ENCODE measurements around the gene IRF8.
"Not testable (repeated sequence)": the region's sequence is repeated elsewhere in the genome, so short reads cannot be mapped to it uniquely, and the experiment has no call there.

The IRF8 gene

GRCh38 chr16:85871756-85872155, 27.2 kb upstream of the IRF8 start:
- Histone ChIP-seq H3K79me2 (ENCODE audit: control insufficient read depth, insufficient read depth, low read length) (no peaks in the 10 kb centered on the region), H3K4me3 (ENCODE audit: low read length) (no peak overlapping the region), H3K79me1 (ENCODE audit: low read length) (no peaks in the 10 kb centered on the region), H3K4me2 (ENCODE audit: low read length) (no peak overlapping the region), H2BK15ac (replicated peaks; ENCODE audit: low read depth) (no peak overlapping the region), H4K8ac (ENCODE audit: low read depth, low read length) (no peak overlapping the region), H2BK120ac (ENCODE audit: low read depth, low read length) (no peak overlapping the region), H3K9ac (ENCODE audit: low read length) (no peak overlapping the region), H3K27ac (ENCODE audit: low read depth, low read length) (no peak overlapping the region), H3K4ac (ENCODE audit: low read depth, low read length) (no peak overlapping the region), H3K36me3 (ENCODE audit: control insufficient read depth, insufficient read depth, low read length) (no peaks in the 10 kb centered on the region), H3K4me1 (ENCODE audit: control insufficient read depth, low read depth, low read length) (peaks cover 2% of the 10 kb centered on the region), H3K56ac (ENCODE audit: low read length) (no peak overlapping the region), H3K18ac (ENCODE audit: low read length) (no peak overlapping the region), H4K5ac (ENCODE audit: low read length) (no peak overlapping the region), H3K23ac (ENCODE audit: low read length) (no peak overlapping the region), H2AK5ac (ENCODE audit: low read length) (no peak overlapping the region), H3K27me3 (ENCODE audit: insufficient read depth, low read length, poor library complexity) (no peaks in the 10 kb centered on the region), H2BK5ac (ENCODE audit: low read length) (no peak overlapping the region)
- WGBS (ENCODE audit: extremely low coverage, insufficient coverage, low lambda C conversion rate): no CpG with 5 or more reads among the region's 7 CpGs
- DNase-seq: no peak

GRCh38 chr16:85872734-85873133, 26.2 kb upstream of the IRF8 start:
- H3K9ac ChIP-seq (ENCODE audit: low read length): no peak overlapping the region
- H2AK5ac ChIP-seq (ENCODE audit: low read length): no peak overlapping the region
- no peak overlapping the region for H3K4me2 ChIP-seq (ENCODE audit: low read length)

GRCh38 chr16:85873153-85873552, 25.8 kb upstream of the IRF8 start:
- Histone ChIP-seq H3K79me2 (ENCODE audit: control insufficient read depth, insufficient read depth, low read length) (no peaks in the 10 kb centered on the region), H3K27ac (ENCODE audit: low read depth, low read length) (no peak overlapping the region), H3K79me1 (ENCODE audit: low read length) (no peaks in the 10 kb centered on the region), H4K8ac (ENCODE audit: low read depth, low read length) (no peak overlapping the region), H4K5ac (ENCODE audit: low read length) (no peak overlapping the region), H3K4me2 (ENCODE audit: low read length) (no peak overlapping the region), H2BK15ac (replicated peaks; ENCODE audit: low read depth) (no peak overlapping the region), H3K36me3 (ENCODE audit: control insufficient read depth, insufficient read depth, low read length) (no peaks in the 10 kb centered on the region), H3K9ac (ENCODE audit: low read length) (no peak overlapping the region), H3K27me3 (ENCODE audit: insufficient read depth, low read length, poor library complexity) (no peaks in the 10 kb centered on the region), H2BK5ac (ENCODE audit: low read length) (no peak overlapping the region), H3K18ac (ENCODE audit: low read length) (no peak overlapping the region), H3K56ac (ENCODE audit: low read length) (no peak overlapping the region), H3K4me3 (ENCODE audit: low read length) (no peak overlapping the region), H2BK120ac (ENCODE audit: low read depth, low read length) (no peak overlapping the region), H3K4ac (ENCODE audit: low read depth, low read length) (no peak overlapping the region), H3K4me1 (ENCODE audit: control insufficient read depth, low read depth, low read length) (peaks cover 2% of the 10 kb centered on the region), H3K23ac (ENCODE audit: low read length) (no peak overlapping the region), H2AK5ac (ENCODE audit: low read length) (no peak overlapping the region)
- peak; percentile 41 for DNase-seq
- no CpG with 5 or more reads among the region's 8 CpGs for WGBS (ENCODE audit: extremely low coverage, insufficient coverage, low lambda C conversion rate)

More at GRCh38 chr16:85872734-85873133, 26.2 kb upstream of the IRF8 start:
- no peaks in the 10 kb centered on the region for H3K36me3 ChIP-seq (ENCODE audit: control insufficient read depth, insufficient read depth, low read length)
- no peak overlapping the region for H3K4ac ChIP-seq (ENCODE audit: low read depth, low read length)
- H2BK5ac ChIP-seq (ENCODE audit: low read length): no peak overlapping the region
- H3K18ac ChIP-seq (ENCODE audit: low read length): no peak overlapping the region
- DNase-seq: no peak
- no peak overlapping the region for H4K8ac ChIP-seq (ENCODE audit: low read depth, low read length)
- no CpG with 5 or more reads among the region's 7 CpGs for whole genome bisulfite sequencing (ENCODE audit: extremely low coverage, insufficient coverage, low lambda C conversion rate)
- no peaks in the 10 kb centered on the region for H3K27me3 ChIP-seq (ENCODE audit: insufficient read depth, low read length, poor library complexity)
- H3K27ac ChIP-seq (ENCODE audit: low read depth, low read length): no peak overlapping the region
- H3K79me1 ChIP-seq (ENCODE audit: low read length): no peaks in the 10 kb centered on the region
- H4K5ac ChIP-seq (ENCODE audit: low read length): no peak overlapping the region
- no peak overlapping the region for H3K4me3 ChIP-seq (ENCODE audit: low read length)
- H3K4me1 ChIP-seq (ENCODE audit: control insufficient read depth, low read depth, low read length): peaks cover 2% of the 10 kb centered on the region
- no peak overlapping the region for H2BK15ac ChIP-seq (replicated peaks; ENCODE audit: low read depth)
- H3K56ac ChIP-seq (ENCODE audit: low read length): no peak overlapping the region
- no peaks in the 10 kb centered on the region for H3K79me2 ChIP-seq (ENCODE audit: control insufficient read depth, insufficient read depth, low read length)
- H3K23ac ChIP-seq (ENCODE audit: low read length): no peak overlapping the region
- no peak overlapping the region for H2BK120ac ChIP-seq (ENCODE audit: low read depth, low read length)

DNA sequence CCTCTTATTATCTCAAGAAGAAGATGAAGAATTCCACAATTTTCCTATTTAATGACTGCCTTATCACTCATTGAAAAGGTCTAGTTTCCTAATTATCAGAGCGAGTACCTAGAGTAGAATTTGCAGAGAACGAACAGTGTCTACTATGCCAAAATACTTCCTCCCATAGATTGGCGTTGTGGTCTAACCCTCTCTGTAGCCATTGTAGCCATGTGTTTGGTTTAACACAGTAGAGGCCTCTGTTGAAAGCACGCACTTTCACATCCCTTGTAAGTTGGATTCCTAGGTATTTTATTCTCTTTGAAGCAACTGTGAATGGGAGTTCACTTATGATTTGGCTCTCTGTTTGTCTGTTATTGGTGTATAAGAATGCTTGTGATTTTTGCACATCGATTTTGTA, 24.9 kb upstream of the IRF8 start:
- no CpG with 5 or more reads among the region's 5 CpGs for WGBS (ENCODE audit: extremely low coverage, insufficient coverage, low lambda C conversion rate)
- H3K79me2 ChIP-seq (ENCODE audit: control insufficient read depth, insufficient read depth, low read length); H3K27me3 ChIP-seq (ENCODE audit: insufficient read depth, low read length, poor library complexity); H2BK5ac ChIP-seq (ENCODE audit: low read length); H3K27ac ChIP-seq (ENCODE audit: low read depth, low read length); H3K36me3 ChIP-seq (ENCODE audit: control insufficient read depth, insufficient read depth, low read length); H4K5ac ChIP-seq (ENCODE audit: low read length); H3K56ac ChIP-seq (ENCODE audit: low read length); H3K9ac ChIP-seq (ENCODE audit: low read length); DNase-seq; H3K4me2 ChIP-seq (ENCODE audit: low read length); H3K79me1 ChIP-seq (ENCODE audit: low read length); H3K4me1 ChIP-seq (ENCODE audit: control insufficient read depth, low read depth, low read length); H3K4me3 ChIP-seq (ENCODE audit: low read length); H2BK120ac ChIP-seq (ENCODE audit: low read depth, low read length); H3K23ac ChIP-seq (ENCODE audit: low read length); H2BK15ac ChIP-seq (replicated peaks; ENCODE audit: low read depth); H4K8ac ChIP-seq (ENCODE audit: low read depth, low read length); H3K18ac ChIP-seq (ENCODE audit: low read length); H2AK5ac ChIP-seq (ENCODE audit: low read length); H3K4ac ChIP-seq (ENCODE audit: low read depth, low read length): not testable (repeated sequence)

DNA sequence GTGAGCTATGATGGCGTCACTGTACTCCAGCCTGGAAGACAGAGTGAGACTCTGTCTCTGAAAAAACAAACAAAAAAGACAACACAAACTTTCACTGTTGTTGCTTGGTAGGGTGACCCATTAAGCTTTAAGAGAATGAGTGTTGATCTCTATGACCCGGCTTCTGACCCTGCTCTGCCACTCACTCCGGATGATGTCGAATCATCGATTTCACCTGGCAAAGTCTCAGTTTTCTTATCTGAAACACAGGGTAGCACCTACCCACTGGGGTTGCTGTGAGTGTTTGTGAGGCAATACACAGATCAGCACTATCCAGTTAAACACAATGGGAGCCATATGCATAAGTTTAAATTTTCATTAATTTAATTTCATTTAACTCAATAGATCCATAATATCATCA, 20.6 kb upstream of the IRF8 start:
- no peak overlapping the region for H3K27ac ChIP-seq (ENCODE audit: low read depth, low read length)
- DNase-seq: no peak
- no peak overlapping the region for H2AK5ac ChIP-seq (ENCODE audit: low read length)
- H3K18ac ChIP-seq (ENCODE audit: low read length): no peak overlapping the region
- H3K56ac ChIP-seq (ENCODE audit: low read length): no peak overlapping the region
- no peak overlapping the region for H3K4ac ChIP-seq (ENCODE audit: low read depth, low read length)
- H3K4me3 ChIP-seq (ENCODE audit: low read length): no peak overlapping the region
- no peaks in the 10 kb centered on the region for H3K79me2 ChIP-seq (ENCODE audit: control insufficient read depth, insufficient read depth, low read length)
- H3K4me2 ChIP-seq (ENCODE audit: low read length): no peak overlapping the region
- H3K79me1 ChIP-seq (ENCODE audit: low read length): no peaks in the 10 kb centered on the region
- H2BK5ac ChIP-seq (ENCODE audit: low read length): no peak overlapping the region
- H3K23ac ChIP-seq (ENCODE audit: low read length): no peak overlapping the region
- H4K8ac ChIP-seq (ENCODE audit: low read depth, low read length): no peak overlapping the region
- H4K5ac ChIP-seq (ENCODE audit: low read length): no peak overlapping the region
- no peaks in the 10 kb centered on the region for H3K4me1 ChIP-seq (ENCODE audit: control insufficient read depth, low read depth, low read length)
- no peak overlapping the region for H3K9ac ChIP-seq (ENCODE audit: low read length)
- H2BK15ac ChIP-seq (replicated peaks; ENCODE audit: low read depth): no peak overlapping the region
- WGBS (ENCODE audit: extremely low coverage, insufficient coverage, low lambda C conversion rate): no CpG with 5 or more reads among the region's 5 CpGs
- no peaks in the 10 kb centered on the region for H3K27me3 ChIP-seq (ENCODE audit: insufficient read depth, low read length, poor library complexity)
- no peak overlapping the region for H2BK120ac ChIP-seq (ENCODE audit: low read depth, low read length)
- H3K36me3 ChIP-seq (ENCODE audit: control insufficient read depth, insufficient read depth, low read length): no peaks in the 10 kb centered on the region

DNA sequence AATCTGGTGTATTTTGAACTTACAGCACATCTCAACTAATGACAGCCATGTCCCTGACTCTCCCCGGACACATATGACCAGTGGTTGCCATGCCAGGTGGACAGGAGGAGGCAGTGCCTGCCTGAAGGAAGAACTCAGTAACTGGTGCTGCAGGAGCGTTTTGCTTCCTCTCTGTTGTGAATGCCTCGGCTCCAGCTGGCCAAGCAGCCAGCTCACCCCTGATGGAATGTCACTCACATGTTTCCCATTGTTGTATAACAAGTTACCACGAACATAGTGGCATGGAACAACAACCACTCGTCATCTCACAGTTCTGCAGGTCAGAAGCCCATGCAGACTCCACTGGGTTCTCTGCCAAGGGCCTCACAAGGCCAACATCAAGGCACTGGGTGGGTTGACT, 20.1 kb upstream of the IRF8 start:
- Histone ChIP-seq H3K9ac (ENCODE audit: low read length) (no peak overlapping the region), H2BK5ac (ENCODE audit: low read length) (no peak overlapping the region), H2BK15ac (replicated peaks; ENCODE audit: low read depth) (no peak overlapping the region), H4K5ac (ENCODE audit: low read length) (no peak overlapping the region), H3K27ac (ENCODE audit: low read depth, low read length) (no peak overlapping the region), H3K4me2 (ENCODE audit: low read length) (no peak overlapping the region), H3K56ac (ENCODE audit: low read length) (no peak overlapping the region), H3K4me1 (ENCODE audit: control insufficient read depth, low read depth, low read length) (no peaks in the 10 kb centered on the region), H3K4me3 (ENCODE audit: low read length) (no peak overlapping the region), H3K36me3 (ENCODE audit: control insufficient read depth, insufficient read depth, low read length) (no peaks in the 10 kb centered on the region), H3K23ac (ENCODE audit: low read length) (no peak overlapping the region), H3K4ac (ENCODE audit: low read depth, low read length) (no peak overlapping the region), H4K8ac (ENCODE audit: low read depth, low read length) (no peak overlapping the region), H2AK5ac (ENCODE audit: low read length) (no peak overlapping the region), H3K18ac (ENCODE audit: low read length) (no peak overlapping the region), H2BK120ac (ENCODE audit: low read depth, low read length) (no peak overlapping the region), H3K79me2 (ENCODE audit: control insufficient read depth, insufficient read depth, low read length) (no peaks in the 10 kb centered on the region), H3K27me3 (ENCODE audit: insufficient read depth, low read length, poor library complexity) (no peaks in the 10 kb centered on the region), H3K79me1 (ENCODE audit: low read length) (no peaks in the 10 kb centered on the region)
- peak; percentile 60 for DNase-seq
- no CpG with 5 or more reads among the region's 5 CpGs for WGBS (ENCODE audit: extremely low coverage, insufficient coverage, low lambda C conversion rate)

Data from mesendoderm (in vitro differentiated cells).